SK-N-SH treated with all-trans-retinoic acid at 6 μM for 48 hours (cell line): ENCODE results near the gene NAV3.

ENCODE experiments used
- ATAC-seq: fragments of 200-7000 bp; cut with Tn5 transposase; 3 replicates; pipeline ENCODE4 v1.9.1; 2020; ENCODE audit warnings: mild to moderate bottlenecking, moderate library complexity
- ARNTL ChIP-seq: fragments of 450-650 bp; formaldehyde crosslinking; IDR thresholded peaks from 2 replicates; pipeline ENCODE4 v1.5.0; 2020; ENCODE audit warnings: low read depth, mild to moderate bottlenecking, moderate library complexity, borderline replicate concordance
- BACH2 ChIP-seq: fragments of 250-450 bp; sonication (Bioruptor Pico); IDR thresholded peaks from 2 replicates; pipeline ENCODE4 v1.9.0; 2021; ENCODE audit warnings: mild to moderate bottlenecking, borderline replicate concordance
- CREB5 ChIP-seq: fragments of 250-450 bp; sonication (Bioruptor Pico); IDR thresholded peaks from 2 replicates; pipeline ENCODE4 v1.5.1; 2020; ENCODE audit warnings: low read depth, mild to moderate bottlenecking, moderate library complexity
- CSDC2 ChIP-seq: fragments of 250-450 bp; sonication (Bioruptor Pico); IDR thresholded peaks from 2 replicates; pipeline ENCODE4 v1.5.0; 2020; ENCODE audit warnings: mild to moderate bottlenecking, moderate library complexity
- ESRRG ChIP-seq: fragments of 250-450 bp; sonication (Bioruptor Pico); IDR thresholded peaks from 2 replicates; pipeline ENCODE4 v1.6.1; 2021; ENCODE audit warnings: mild to moderate bottlenecking
- GLIS3 ChIP-seq: fragments of 250-450 bp; sonication (Bioruptor Pico); IDR thresholded peaks from 2 replicates; pipeline ENCODE4 v1.5.0; 2020; ENCODE audit warnings: mild to moderate bottlenecking, moderate library complexity
- ISL1 ChIP-seq: fragments of 250-450 bp; sonication (Bioruptor Pico); IDR thresholded peaks from 2 replicates; pipeline ENCODE4 v2.1.2; 2022; ENCODE audit warnings: mild to moderate bottlenecking, moderate library complexity
- OSR1 ChIP-seq: fragments of 250-450 bp; sonication (Bioruptor Pico); IDR thresholded peaks from 2 replicates; pipeline ENCODE4 v1.8.0; 2022; ENCODE audit warnings: moderate library complexity, mild to moderate bottlenecking, inconsistent platforms
- POU6F1 ChIP-seq: fragments of 250-450 bp; sonication (Bioruptor Pico); IDR thresholded peaks from 2 replicates; pipeline ENCODE4 v1.8.0; 2021; ENCODE audit warnings: low read depth, mild to moderate bottlenecking, moderate library complexity, borderline replicate concordance
- PPARA ChIP-seq: fragments of 250-450 bp; sonication (Bioruptor Pico); IDR thresholded peaks from 2 replicates; pipeline ENCODE4 v1.5.0; 2020; ENCODE audit warnings: mild to moderate bottlenecking, borderline replicate concordance
- RARB ChIP-seq: fragments of 250-450 bp; sonication (Bioruptor Pico); IDR thresholded peaks from 2 replicates; pipeline ENCODE4 v1.8.0; 2021; ENCODE audit warnings: mild to moderate bottlenecking, moderate library complexity
- SNAI2 ChIP-seq: fragments of 250-450 bp; sonication (Bioruptor Pico); IDR thresholded peaks from 2 replicates; pipeline ENCODE4 v1.5.0; 2020; ENCODE audit warnings: mild to moderate bottlenecking, moderate library complexity
- TCF4 ChIP-seq: fragments of 250-450 bp; sonication (Bioruptor Pico); IDR thresholded peaks from 2 replicates; pipeline ENCODE4 v1.8.0; 2021; ENCODE audit warnings: mild to moderate bottlenecking, moderate library complexity, borderline replicate concordance
- TOX ChIP-seq: fragments of 250-450 bp; sonication (Bioruptor Pico); IDR thresholded peaks from 2 replicates; pipeline ENCODE4 v1.8.0; 2021; ENCODE audit warnings: mild to moderate bottlenecking, moderate library complexity, borderline replicate concordance
- ZC3H10 ChIP-seq: fragments of 250-450 bp; sonication (Bioruptor Pico); IDR thresholded peaks from 2 replicates; pipeline ENCODE4 v1.5.1; 2021; ENCODE audit warnings: mild to moderate bottlenecking, moderate library complexity
- ZFP3 ChIP-seq: fragments of 250-450 bp; sonication (Bioruptor Pico); IDR thresholded peaks from 2 replicates; pipeline ENCODE4 v1.5.0; 2020; ENCODE audit warnings: mild to moderate bottlenecking, moderate library complexity
- ZFP30 ChIP-seq: fragments of 450-650 bp; formaldehyde crosslinking; IDR thresholded peaks from 2 replicates; pipeline ENCODE4 v1.5.0; 2022; ENCODE audit warnings: mild to moderate bottlenecking, moderate library complexity
- ZNF565 ChIP-seq: fragments of 450-650 bp; formaldehyde crosslinking; conservative IDR thresholded peaks from 2 replicates; pipeline ENCODE4 v1.5.0; 2020; ENCODE audit warnings: low read depth, mild to moderate bottlenecking, moderate library complexity
- ZNF8 ChIP-seq: fragments of 450-650 bp; formaldehyde crosslinking; IDR thresholded peaks from 2 replicates; pipeline ENCODE4 v1.5.0; 2020; ENCODE audit warnings: mild to moderate bottlenecking, moderate library complexity
- TF ChIP-seq, protein P1 (sequence below): fragments of 250-450 bp; sonication (Bioruptor Pico); IDR thresholded peaks from 2 replicates; pipeline ENCODE4 v1.5.0; 2020; ENCODE audit warnings: mild to moderate bottlenecking, moderate library complexity
- TF ChIP-seq, protein P2 (sequence below): fragments of 250-450 bp; sonication (Bioruptor Pico); IDR thresholded peaks from 2 replicates; pipeline ENCODE4 v1.8.0; 2020; ENCODE audit warnings: mild to moderate bottlenecking, moderate library complexity, borderline replicate concordance
- TF ChIP-seq, protein P3 (sequence below): fragments of 250-450 bp; sonication (Bioruptor Pico); IDR thresholded peaks from 2 replicates; pipeline ENCODE4 v1.5.1; 2021; ENCODE audit warnings: mild to moderate bottlenecking, moderate library complexity

The NAV3 gene

DNA sequence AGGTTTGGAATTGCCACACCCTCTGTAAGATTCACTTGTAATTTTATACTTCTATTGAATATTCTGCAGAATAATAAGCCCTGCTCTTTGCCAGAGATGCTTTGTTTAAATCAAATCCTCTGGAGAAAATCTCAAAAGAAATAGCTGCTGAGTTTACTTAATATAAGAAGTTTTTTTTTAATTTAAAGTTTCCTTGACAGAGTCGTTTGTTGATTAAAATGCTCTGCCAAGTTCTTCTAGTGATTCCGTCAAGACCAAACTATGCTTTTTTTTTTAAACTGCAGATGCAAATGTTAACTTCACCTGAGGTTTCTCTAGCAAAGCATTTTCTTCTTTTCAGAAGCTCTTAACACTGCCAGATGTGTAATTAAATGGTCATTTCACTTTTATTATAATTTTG lies 13.4 kb upstream of the NAV3 start:
- no peak for ATAC-seq
- TF ChIP-seq ZNF565 (no peak), ZFP3 (CRISPR knock-in tag) (no peak), RARB (CRISPR knock-in tag) (no peak), ESRRG (CRISPR knock-in tag) (no peak), TOX (CRISPR knock-in tag) (no peak), OSR1 (CRISPR knock-in tag) (no peak)
- TF ChIP-seq, all 23 proteins: peak for 0

GRCh38 chr12:77818351-77818750 lies 12.3 kb upstream of the NAV3 start:
- TF ChIP-seq, protein P1, sequence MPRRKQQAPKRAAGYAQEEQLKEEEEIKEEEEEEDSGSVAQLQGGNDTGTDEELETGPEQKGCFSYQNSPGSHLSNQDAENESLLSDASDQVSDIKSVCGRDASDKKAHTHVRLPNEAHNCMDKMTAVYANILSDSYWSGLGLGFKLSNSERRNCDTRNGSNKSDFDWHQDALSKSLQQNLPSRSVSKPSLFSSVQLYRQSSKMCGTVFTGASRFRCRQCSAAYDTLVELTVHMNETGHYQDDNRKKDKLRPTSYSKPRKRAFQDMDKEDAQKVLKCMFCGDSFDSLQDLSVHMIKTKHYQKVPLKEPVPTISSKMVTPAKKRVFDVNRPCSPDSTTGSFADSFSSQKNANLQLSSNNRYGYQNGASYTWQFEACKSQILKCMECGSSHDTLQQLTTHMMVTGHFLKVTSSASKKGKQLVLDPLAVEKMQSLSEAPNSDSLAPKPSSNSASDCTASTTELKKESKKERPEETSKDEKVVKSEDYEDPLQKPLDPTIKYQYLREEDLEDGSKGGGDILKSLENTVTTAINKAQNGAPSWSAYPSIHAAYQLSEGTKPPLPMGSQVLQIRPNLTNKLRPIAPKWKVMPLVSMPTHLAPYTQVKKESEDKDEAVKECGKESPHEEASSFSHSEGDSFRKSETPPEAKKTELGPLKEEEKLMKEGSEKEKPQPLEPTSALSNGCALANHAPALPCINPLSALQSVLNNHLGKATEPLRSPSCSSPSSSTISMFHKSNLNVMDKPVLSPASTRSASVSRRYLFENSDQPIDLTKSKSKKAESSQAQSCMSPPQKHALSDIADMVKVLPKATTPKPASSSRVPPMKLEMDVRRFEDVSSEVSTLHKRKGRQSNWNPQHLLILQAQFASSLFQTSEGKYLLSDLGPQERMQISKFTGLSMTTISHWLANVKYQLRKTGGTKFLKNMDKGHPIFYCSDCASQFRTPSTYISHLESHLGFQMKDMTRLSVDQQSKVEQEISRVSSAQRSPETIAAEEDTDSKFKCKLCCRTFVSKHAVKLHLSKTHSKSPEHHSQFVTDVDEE (CRISPR knock-in tag) = no peak
- TF ChIP-seq, protein P2, sequence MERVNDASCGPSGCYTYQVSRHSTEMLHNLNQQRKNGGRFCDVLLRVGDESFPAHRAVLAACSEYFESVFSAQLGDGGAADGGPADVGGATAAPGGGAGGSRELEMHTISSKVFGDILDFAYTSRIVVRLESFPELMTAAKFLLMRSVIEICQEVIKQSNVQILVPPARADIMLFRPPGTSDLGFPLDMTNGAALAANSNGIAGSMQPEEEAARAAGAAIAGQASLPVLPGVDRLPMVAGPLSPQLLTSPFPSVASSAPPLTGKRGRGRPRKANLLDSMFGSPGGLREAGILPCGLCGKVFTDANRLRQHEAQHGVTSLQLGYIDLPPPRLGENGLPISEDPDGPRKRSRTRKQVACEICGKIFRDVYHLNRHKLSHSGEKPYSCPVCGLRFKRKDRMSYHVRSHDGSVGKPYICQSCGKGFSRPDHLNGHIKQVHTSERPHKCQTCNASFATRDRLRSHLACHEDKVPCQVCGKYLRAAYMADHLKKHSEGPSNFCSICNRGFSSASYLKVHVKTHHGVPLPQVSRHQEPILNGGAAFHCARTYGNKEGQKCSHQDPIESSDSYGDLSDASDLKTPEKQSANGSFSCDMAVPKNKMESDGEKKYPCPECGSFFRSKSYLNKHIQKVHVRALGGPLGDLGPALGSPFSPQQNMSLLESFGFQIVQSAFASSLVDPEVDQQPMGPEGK (CRISPR knock-in tag) = no peak
- TF ChIP-seq POU6F1 (no peak), ZNF8 (CRISPR knock-in tag) (no peak), ARNTL (CRISPR knock-in tag) (no peak), CSDC2 (CRISPR knock-in tag) (no peak), SNAI2 (no peak), ZC3H10 (no peak), CREB5 (CRISPR knock-in tag) (no peak), ZNF565 (no peak), OSR1 (CRISPR knock-in tag) (no peak), PPARA (CRISPR knock-in tag) (no peak), GLIS3 (CRISPR knock-in tag) (no peak)
- TF ChIP-seq, protein P3, sequence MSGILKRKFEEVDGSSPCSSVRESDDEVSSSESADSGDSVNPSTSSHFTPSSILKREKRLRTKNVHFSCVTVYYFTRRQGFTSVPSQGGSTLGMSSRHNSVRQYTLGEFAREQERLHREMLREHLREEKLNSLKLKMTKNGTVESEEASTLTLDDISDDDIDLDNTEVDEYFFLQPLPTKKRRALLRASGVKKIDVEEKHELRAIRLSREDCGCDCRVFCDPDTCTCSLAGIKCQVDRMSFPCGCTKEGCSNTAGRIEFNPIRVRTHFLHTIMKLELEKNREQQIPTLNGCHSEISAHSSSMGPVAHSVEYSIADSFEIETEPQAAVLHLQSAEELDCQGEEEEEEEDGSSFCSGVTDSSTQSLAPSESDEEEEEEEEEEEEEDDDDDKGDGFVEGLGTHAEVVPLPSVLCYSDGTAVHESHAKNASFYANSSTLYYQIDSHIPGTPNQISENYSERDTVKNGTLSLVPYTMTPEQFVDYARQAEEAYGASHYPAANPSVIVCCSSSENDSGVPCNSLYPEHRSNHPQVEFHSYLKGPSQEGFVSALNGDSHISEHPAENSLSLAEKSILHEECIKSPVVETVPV (CRISPR knock-in tag) = no peak

GRCh38 chr12:77821699-77822203 lies 8.9 kb upstream of the NAV3 start:
- TF ChIP-seq GLIS3 (CRISPR knock-in tag) (no peak), BACH2 (CRISPR knock-in tag) (no peak), TCF4 (CRISPR knock-in tag) (no peak), ZFP30 (CRISPR knock-in tag) (no peak), ISL1 (CRISPR knock-in tag) (no peak), ZNF8 (CRISPR knock-in tag) (no peak), SNAI2 (no peak), POU6F1 (no peak), ARNTL (CRISPR knock-in tag) (no peak), PPARA (CRISPR knock-in tag) (no peak), CSDC2 (CRISPR knock-in tag) (no peak), ZFP3 (CRISPR knock-in tag) (no peak), ESRRG (CRISPR knock-in tag) (no peak), TOX (CRISPR knock-in tag) (no peak), RARB (CRISPR knock-in tag) (no peak), ZNF565 (no peak)
- TF ChIP-seq, protein P3 (CRISPR knock-in tag) = no peak
- ATAC-seq = no peak

More at GRCh38 chr12:77818351-77818750, 12.3 kb upstream of the NAV3 start:
- ATAC-seq = no peak
